Naive B cell (primary cell): ENCODE data around the gene GAS6. TPM values are rescaled to one million over a fixed set of nuclear protein-coding genes. Genes with fewer than 3 reads are reported as not detected.

ENCODE experiments used
- ATAC-seq, 2 donors: fragments of 150-1000 bp; cut with Tn5 transposase; 2 replicates each; pipeline ENCODE4 v1.10.0; 2021; ENCODE audit warnings: low read depth in 2 of 2, mild to moderate bottlenecking in 2 of 2, moderate library complexity in 2 of 2
- DNase-seq: peaks from one replicate; pipeline ENCODE4 v3.0.0; 2022
- H3K27ac Mint-ChIP-seq, 6 donors: one replicate each; pipeline ENCODE4 v1.8.0; 2020 to 2022; ENCODE audit warnings: mild to moderate bottlenecking in 6 of 6, mixed read lengths in 6 of 6, moderate library complexity in 5 of 6, inconsistent platforms in 2 of 6
- H3K27me3 Mint-ChIP-seq, 3 donors: one replicate each; pipeline ENCODE4 v1.8.0; 2021 to 2022; ENCODE audit warnings: mixed read lengths in 3 of 3, mild to moderate bottlenecking in 1 of 3
- H3K36me3 Mint-ChIP-seq, 2 donors: one replicate each; pipeline ENCODE4 v1.8.0; 2020 to 2022; ENCODE audit warnings: mixed read lengths in 2 of 2, inconsistent platforms in 1 of 2, mild to moderate bottlenecking in 1 of 2
- H3K4me1 Mint-ChIP-seq, 3 donors: one replicate each; pipeline ENCODE4 v1.8.0; 2020 to 2022; ENCODE audit warnings: mixed read lengths in 3 of 3, inconsistent platforms in 1 of 3, mild to moderate bottlenecking in 1 of 3, moderate library complexity in 1 of 3
- H3K4me3 Mint-ChIP-seq, 8 donors: one replicate each; pipeline ENCODE4 v1.8.0; 2020 to 2022; ENCODE audit warnings: mild to moderate bottlenecking in 8 of 8, mixed read lengths in 8 of 8, moderate library complexity in 8 of 8, inconsistent platforms in 2 of 8
- H3K9me3 Mint-ChIP-seq, 7 donors: one replicate each; pipeline ENCODE4 v1.8.0; 2020 to 2022; ENCODE audit warnings: mixed read lengths in 7 of 7, mild to moderate bottlenecking in 5 of 7, inconsistent platforms in 2 of 7, moderate library complexity in 1 of 7
- polyA plus RNA-seq, 6 donors: library from polyadenylated mRNA; unstranded; fragments of 300-500 nt; fragmentation: Illumina TruSeq; gene quantifications; one replicate each; pipeline ENCODE4 v1.2.3, GENCODE V29; 2021; ENCODE audit warnings: low read depth in 6 of 6

GAS6 gene
- polyA plus RNA-seq, 6 donors from 2014 or later: 0.20 to 0.70 (median 0.40) TPM; not detected in 1

GRCh38 chr13:113901231-113901630 lies 37.4 kb upstream of the GAS6 start:
- DNase-seq (no peak), ATAC-seq (no peak)
- Mint-ChIP-seq H3K4me3 (no peak overlapping the region), H3K36me3 (no peaks in the 10 kb centered on the region), H3K4me1 (no peaks in the 10 kb centered on the region), H3K27me3 (peaks cover 24 to 40% (median 28%) of the 10 kb centered on the region in 3 donors), H3K9me3 (peaks cover 0 to 4% (median 0%) of the 10 kb centered on the region in 7 donors), H3K27ac (no peak overlapping the region)

- Mint-ChIP-seq H3K36me3 (no peaks in the 10 kb centered on the region), H3K4me1 (no peaks in the 10 kb centered on the region), H3K4me3 (no peak overlapping the region), H3K27me3 (peaks cover 20 to 43% (median 29%) of the 10 kb centered on the region in 3 donors), H3K27ac (no peak overlapping the region), H3K9me3 (peaks cover 0 to 4% (median 0%) of the 10 kb centered on the region in 7 donors)
- ATAC-seq (no peak), DNase-seq (no peak)
These were observed 36.8 kb upstream of the GAS6 start for GRCh38 chr13:113900646-113901045.

DNA sequence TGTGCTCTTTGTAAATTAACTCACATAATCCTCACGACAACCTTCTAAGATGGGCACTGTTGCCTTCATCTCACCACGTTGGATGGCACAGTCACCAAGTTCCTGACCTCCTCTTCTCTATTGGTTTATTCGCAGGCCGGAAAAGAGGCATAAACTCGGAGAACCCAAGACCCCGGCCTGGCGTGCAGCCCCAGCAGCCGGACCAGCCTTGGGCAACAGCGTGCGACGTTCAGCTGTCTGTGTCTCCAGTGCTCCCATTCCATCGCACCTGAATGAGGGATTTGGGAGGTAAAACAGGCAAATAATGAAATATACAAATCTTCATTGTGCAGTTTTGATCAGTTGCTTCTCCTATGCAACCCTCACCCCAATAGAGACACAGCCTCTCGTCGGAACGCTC lies 34.5 kb upstream of the GAS6 start:
- Mint-ChIP-seq H3K4me3 (no peak overlapping the region), H3K27ac (no peak overlapping the region), H3K36me3 (no peaks in the 10 kb centered on the region), H3K27me3 (peaks cover 32 to 50% (median 39%) of the 10 kb centered on the region in 3 donors), H3K4me1 (no peaks in the 10 kb centered on the region), H3K9me3 (peaks cover 0 to 6% (median 0%) of the 10 kb centered on the region in 7 donors)
- ATAC-seq (no peak), DNase-seq (no peak)

DNA sequence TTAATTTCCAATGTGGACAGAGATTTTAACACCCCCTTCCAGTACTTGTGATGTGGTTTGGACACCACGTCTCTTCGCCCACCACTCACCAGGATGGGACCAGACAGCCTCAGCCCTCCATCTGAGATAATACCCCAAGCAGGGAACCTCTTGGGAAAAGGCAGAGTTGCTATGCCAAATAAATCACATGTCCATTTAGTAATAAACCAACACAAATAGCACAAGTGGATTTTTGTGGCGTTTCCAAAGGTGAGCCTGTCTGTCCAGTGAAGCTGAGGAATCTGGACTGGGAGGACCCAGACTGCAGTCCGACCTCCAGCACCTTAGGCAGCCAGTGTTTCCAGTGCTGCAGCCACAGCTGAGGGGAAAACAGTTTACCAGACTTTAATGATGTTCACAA lies 34.1 kb upstream of the GAS6 start:
- no peak overlapping the region for H3K4me3 Mint-ChIP-seq

GRCh38 chr13:113897161-113897560 lies 33.3 kb upstream of the GAS6 start:
- no peaks in the 10 kb centered on the region for H3K4me1 Mint-ChIP-seq
- H3K36me3 Mint-ChIP-seq: no peaks in the 10 kb centered on the region
- H3K4me3 Mint-ChIP-seq: no peak overlapping the region
- peaks cover 31 to 52% (median 41%) of the 10 kb centered on the region in 3 donors for H3K27me3 Mint-ChIP-seq
- DNase-seq: no peak
- peak overlapping the region in 2 of 6 donors; percentile 6 to 44 for H3K27ac Mint-ChIP-seq
- peaks cover 0 to 13% (median 6%) of the 10 kb centered on the region in 7 donors for H3K9me3 Mint-ChIP-seq
- ATAC-seq: no peak

More for the DNA sequence above, 34.1 kb upstream of the GAS6 start:
- Mint-ChIP-seq H3K27ac (peak overlapping the region in 1 of 6 donors; percentile 49), H3K9me3 (peaks cover 0 to 6% (median 3%) of the 10 kb centered on the region in 7 donors), H3K36me3 (no peaks in the 10 kb centered on the region), H3K27me3 (peaks cover 32 to 47% (median 41%) of the 10 kb centered on the region in 3 donors), H3K4me1 (no peaks in the 10 kb centered on the region)
- ATAC-seq (no peak), DNase-seq (no peak)

DNA sequence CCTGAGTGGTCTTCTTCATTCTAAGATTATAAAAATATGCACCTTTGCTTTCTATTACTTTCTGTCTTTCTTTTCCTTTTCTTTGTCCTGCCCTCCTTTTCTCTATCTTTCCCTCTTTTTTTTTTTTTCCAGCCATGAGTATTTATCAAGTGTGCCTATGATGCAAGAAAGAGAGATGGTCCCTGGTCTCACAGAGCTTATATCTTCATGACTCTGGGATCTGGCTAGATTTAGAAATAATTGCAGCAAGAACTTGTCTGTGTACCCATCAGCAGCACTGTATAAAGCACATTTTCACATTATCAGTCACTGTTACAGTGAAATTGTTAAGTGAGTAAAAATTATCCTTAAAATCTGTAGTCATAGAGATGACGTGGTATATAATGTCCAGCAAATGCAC lies 31.6 kb upstream of the GAS6 start:
- Mint-ChIP-seq H3K27ac (no peak overlapping the region), H3K36me3 (no peaks in the 10 kb centered on the region), H3K27me3 (peaks cover 28 to 47% (median 41%) of the 10 kb centered on the region in 3 donors), H3K9me3 (peaks cover 0 to 15% (median 6%) of the 10 kb centered on the region in 7 donors), H3K4me1 (no peaks in the 10 kb centered on the region), H3K4me3 (no peak overlapping the region)
- DNase-seq (no peak), ATAC-seq (no peak)

GRCh38 chr13:113890774-113891480 lies 27.1 kb upstream of the GAS6 start:
- Mint-ChIP-seq H3K9me3 (peaks cover 0 to 15% (median 6%) of the 10 kb centered on the region in 7 donors), H3K4me3 (no peak overlapping the region), H3K36me3 (no peaks in the 10 kb centered on the region), H3K27ac (no peak overlapping the region), H3K27me3 (peaks cover 24 to 39% (median 30%) of the 10 kb centered on the region in 3 donors), H3K4me1 (no peaks in the 10 kb centered on the region)
- ATAC-seq: no peak
- DNase-seq: no peak

DNA sequence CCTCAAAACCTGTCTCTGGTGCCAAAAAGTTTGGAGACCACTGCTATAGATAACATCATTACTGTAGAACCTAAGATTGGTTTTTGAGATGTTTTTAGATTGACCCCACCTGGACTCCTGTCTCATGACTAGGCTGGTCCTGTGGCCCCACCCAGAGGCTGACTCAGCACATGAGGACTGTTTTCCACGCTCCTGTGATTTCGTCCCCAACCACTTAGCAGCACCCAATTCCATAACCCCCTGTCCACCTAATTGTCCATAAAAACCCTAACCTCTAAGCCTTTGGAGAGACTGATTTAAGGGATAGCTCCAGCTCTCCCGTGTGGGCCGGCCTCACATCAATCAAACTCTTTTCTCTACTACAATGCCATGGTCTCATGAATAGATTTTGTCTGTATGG lies 25.6 kb upstream of the GAS6 start:
- Mint-ChIP-seq H3K27me3 (peaks cover 19 to 30% (median 23%) of the 10 kb centered on the region in 3 donors), H3K36me3 (no peaks in the 10 kb centered on the region), H3K4me1 (no peaks in the 10 kb centered on the region), H3K9me3 (peaks cover 0 to 15% (median 3%) of the 10 kb centered on the region in 7 donors), H3K4me3 (no peak overlapping the region), H3K27ac (no peak overlapping the region)
- ATAC-seq (no peak), DNase-seq (no peak)

GRCh38 chr13:113888701-113889330 lies 24.9 kb upstream of the GAS6 start:
- Mint-ChIP-seq H3K4me1 (no peaks in the 10 kb centered on the region), H3K27ac (no peak overlapping the region), H3K27me3 (peaks cover 14 to 26% (median 18%) of the 10 kb centered on the region in 3 donors), H3K4me3 (no peak overlapping the region), H3K36me3 (no peaks in the 10 kb centered on the region), H3K9me3 (peaks cover 0 to 15% (median 3%) of the 10 kb centered on the region in 7 donors)
- DNase-seq: no peak
- no peak for ATAC-seq

DNA sequence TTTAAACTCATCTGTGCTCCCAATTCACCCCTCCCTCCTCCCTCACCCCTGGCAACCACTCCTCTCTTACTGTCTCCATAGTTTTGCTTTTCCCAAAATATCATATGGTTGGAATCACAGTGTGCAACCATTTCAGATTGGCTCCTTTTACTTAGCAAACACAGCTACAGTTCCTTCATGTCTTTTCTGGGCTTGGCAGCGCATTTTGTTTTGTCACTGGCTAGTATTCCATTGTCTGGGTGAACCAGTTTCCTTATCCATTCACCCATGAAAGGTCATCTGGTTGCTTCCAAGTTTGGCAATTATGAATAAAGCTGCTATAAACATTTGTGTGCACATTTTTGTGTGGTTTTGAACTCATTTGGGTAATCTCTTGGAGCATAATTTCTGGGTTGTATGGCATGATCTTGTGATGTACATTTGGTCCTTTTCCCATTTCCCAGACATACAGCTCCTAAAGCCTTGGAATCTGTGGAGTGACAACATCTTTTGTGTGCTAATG lies 23.9 kb upstream of the GAS6 start:
- Mint-ChIP-seq H3K4me1 (no peaks in the 10 kb centered on the region), H3K36me3 (no peaks in the 10 kb centered on the region), H3K9me3 (peaks cover 0 to 7% (median 2%) of the 10 kb centered on the region in 7 donors)

DNA sequence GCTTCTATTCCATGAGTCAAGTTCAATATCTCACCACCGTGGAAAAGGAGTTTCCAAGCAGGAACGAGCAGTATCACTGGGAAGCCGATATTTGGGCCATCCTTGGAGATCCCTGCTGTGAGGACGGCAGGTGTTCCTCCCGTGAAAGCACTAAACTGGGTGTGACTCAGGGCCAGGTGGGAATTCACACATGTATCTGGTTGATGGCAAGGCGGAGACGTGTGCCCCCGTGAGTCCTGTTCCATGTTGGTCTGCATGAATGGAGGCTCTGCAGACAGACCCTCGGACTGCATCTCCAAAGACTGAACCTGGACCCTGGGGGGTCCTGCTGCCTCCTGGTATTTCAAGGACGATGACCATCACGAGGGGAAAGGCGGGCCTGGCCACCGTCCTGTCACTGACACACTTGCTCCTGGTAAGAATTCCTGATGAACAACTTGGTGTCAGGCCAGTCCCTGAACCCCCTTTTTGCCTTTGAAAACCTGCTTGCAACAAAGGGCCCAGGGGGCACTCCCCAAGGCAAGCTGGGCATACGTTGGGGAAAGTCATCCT lies 22.8 kb upstream of the GAS6 start:
- Mint-ChIP-seq H3K4me1 (no peaks in the 10 kb centered on the region), H3K9me3 (no peaks in the 10 kb centered on the region), H3K27ac (no peak overlapping the region), H3K36me3 (no peaks in the 10 kb centered on the region), H3K4me3 (no peak overlapping the region), H3K27me3 (peaks cover 6 to 20% (median 12%) of the 10 kb centered on the region in 3 donors)
- ATAC-seq (no peak), DNase-seq (no peak)

More for the DNA sequence above, 23.9 kb upstream of the GAS6 start:
- H3K27me3 Mint-ChIP-seq: peaks cover 6 to 23% (median 12%) of the 10 kb centered on the region in 3 donors
- H3K27ac Mint-ChIP-seq: no peak overlapping the region
- no peak for DNase-seq
- H3K4me3 Mint-ChIP-seq: no peak overlapping the region
- no peak for ATAC-seq

DNA sequence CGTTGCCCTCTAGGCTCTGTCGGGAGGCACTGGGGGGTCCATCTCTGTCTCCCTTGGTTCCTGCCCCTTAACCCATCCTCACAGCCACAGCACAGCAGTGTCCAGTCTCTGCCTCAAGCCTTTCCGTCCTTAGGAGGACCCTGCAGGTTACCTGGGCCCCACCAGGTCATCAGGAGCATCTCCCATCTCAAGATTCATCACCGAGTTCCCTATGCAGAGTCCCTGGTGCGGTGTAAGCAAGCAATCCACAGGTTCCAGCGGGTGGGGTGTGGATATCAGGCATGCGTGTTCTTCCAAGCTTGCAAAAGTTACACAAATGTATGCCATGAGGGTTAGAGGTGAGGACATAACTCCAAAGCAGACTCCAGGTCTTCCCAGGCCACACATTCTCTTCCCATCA lies 20.9 kb upstream of the GAS6 start:
- ATAC-seq (no peak), DNase-seq (no peak)
- H3K36me3 Mint-ChIP-seq: no peaks in the 10 kb centered on the region
- H3K4me3 Mint-ChIP-seq: no peak overlapping the region
- H3K27ac Mint-ChIP-seq: no peak overlapping the region
- H3K27me3 Mint-ChIP-seq: peaks cover 6 to 23% (median 16%) of the 10 kb centered on the region in 3 donors
- H3K4me1 Mint-ChIP-seq: no peaks in the 10 kb centered on the region
- no peaks in the 10 kb centered on the region for H3K9me3 Mint-ChIP-seq

DNA sequence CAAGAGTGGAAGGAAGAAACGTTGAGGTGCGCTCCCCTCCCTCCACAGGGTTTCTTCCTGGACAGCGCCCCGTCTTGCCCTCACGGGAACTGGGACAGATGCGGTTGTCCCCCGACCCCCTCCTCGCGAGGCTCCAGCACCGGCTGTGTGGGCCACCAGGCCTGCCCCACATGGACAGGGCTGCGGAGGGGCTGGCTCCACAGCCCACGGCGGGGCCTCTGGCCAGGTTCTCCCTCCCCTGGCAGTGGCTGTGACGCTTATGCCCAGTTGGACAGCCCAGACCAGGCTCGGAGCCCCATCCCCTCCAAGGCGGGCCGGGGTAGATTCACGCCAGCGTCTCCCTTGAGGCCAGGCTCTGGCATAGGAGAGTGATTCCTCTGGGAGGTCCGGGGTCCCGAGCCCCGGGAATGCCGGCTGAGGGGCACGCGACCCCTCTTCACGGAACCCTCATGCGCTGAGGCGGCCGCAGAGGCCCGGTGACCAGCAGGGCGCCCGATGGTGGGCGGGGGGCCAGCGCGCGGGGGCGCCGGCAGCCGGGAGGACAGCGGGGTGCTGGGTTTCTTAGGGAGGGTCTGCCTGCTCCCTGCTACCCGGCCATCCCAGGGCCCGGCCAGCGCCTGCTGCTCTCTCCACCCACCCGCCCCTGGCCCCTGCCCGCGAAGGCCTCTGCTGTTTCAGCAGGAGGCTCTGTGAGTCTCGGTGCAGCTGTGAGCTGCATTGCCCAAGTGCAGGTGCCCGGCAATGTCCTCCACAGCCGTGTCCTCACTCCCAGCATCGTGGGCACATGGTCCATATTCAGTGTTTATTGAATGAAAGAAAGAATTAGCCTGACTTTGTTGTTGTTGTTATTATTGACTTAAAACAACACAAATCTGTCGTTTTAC lies 20.3 kb upstream of the GAS6 start:
- H3K4me1 Mint-ChIP-seq: no peaks in the 10 kb centered on the region
- H3K36me3 Mint-ChIP-seq: no peaks in the 10 kb centered on the region
- DNase-seq: no peak
- no peak overlapping the region for H3K27ac Mint-ChIP-seq
- H3K9me3 Mint-ChIP-seq: no peaks in the 10 kb centered on the region
- H3K27me3 Mint-ChIP-seq: peaks cover 6 to 24% (median 20%) of the 10 kb centered on the region in 3 donors
- no peak for ATAC-seq
- H3K4me3 Mint-ChIP-seq: no peak overlapping the region
